Body of pancreas (tissue), 4 donors: Measurements from ENCODE around the gene TMEM208. TPM values are rescaled to one million over a fixed set of nuclear protein-coding genes. Genes with fewer than 3 reads are reported as not detected.

Source experiments
- ATAC-seq: fragments of 150-250 bp; one replicate; pipeline ENCODE4 v1.9.1; 2016
- DNase-seq, 4 donors: peaks; one replicate each; pipeline ENCODE4 v3.0.0-alpha.2; 2019
- H3K27ac ChIP-seq, 4 donors: fragments of 200-600 bp; sonication (generic); 1 replicate in 3 of 4; 2 replicates in 1 of 4; pipeline versions ENCODE4 v1.5.1 to v1.6.1; 2016 to 2019; ENCODE audit warnings: mild to moderate bottlenecking in 1 of 4, mixed read lengths in 1 of 4, moderate library complexity in 1 of 4
- H3K27me3 ChIP-seq, 2 donors: fragments of 200-600 bp; sonication (generic); one replicate each; pipeline ENCODE4 v1.6.0; 2016; ENCODE audit warnings: mild to moderate bottlenecking in 1 of 2
- H3K36me3 ChIP-seq, 2 donors: fragments of 200-600 bp; sonication (generic); replicated peaks in 1 of 2; 2 replicates each; pipeline ENCODE4 v1.5.1; 2016; ENCODE audit warnings: low read depth in 2 of 2; ENCODE audit not compliant: insufficient read depth in 1 of 2
- H3K4me1 ChIP-seq: fragments of 200-600 bp; sonication (generic); one replicate; pipeline ENCODE4 v1.6.0; 2016
- H3K4me3 ChIP-seq, 2 donors: fragments of 200-600 bp; sonication (generic); 1 replicate in 1 of 2; 2 replicates in 1 of 2; pipeline ENCODE4 v1.5.1; 2016 to 2019
- H3K9me3 ChIP-seq, 3 donors: fragments of 200-600 bp; sonication (generic); 1 replicate in 2 of 3; 2 replicates in 1 of 3; pipeline ENCODE4 v1.5.1; 2016
- POLR2A ChIP-seq, 3 donors: fragments of 450-650 bp; IDR thresholded peaks; one replicate each; pipeline ENCODE4 v1.6.1; 2016; ENCODE audit warnings: antibody characterized with exemption in 3 of 3, mild to moderate bottlenecking in 2 of 3
- WGBS, 2 donors: methylation state at CpG; one replicate each; pipeline ENCODE4 v1.1.5; 2017; 5-methylcytosine and 5-hydroxymethylcytosine counted together
- intact Hi-C: fragments of 100-400 bp; cut with DNase I; formaldehyde crosslinking; loops from one replicate; pipeline ENCODE4 v1.15.1; 2023
- total RNA-seq, 2 donors: library from RNA; depleted of rRNA; stranded (reverse); fragments of >200 nt; gene quantifications; one replicate each; pipeline ENCODE4 v1.1.0, GENCODE V29; 2016
- TF ChIP-seq, protein P1 (sequence below), 7 experiments: fragments of 450-650 bp in 4 of 7; fragments of 200-600 bp in 3 of 7; sonication (generic) in 3 of 7; IDR thresholded peaks; one replicate each; pipeline ENCODE4 v1.5.1; 2016 to 2019; ENCODE audit warnings: antibody characterized with exemption in 7 of 7

The TMEM208 gene
- total RNA-seq, 2 donors from 2014 or later, result 35.8 to 48.1 TPM

DNA sequence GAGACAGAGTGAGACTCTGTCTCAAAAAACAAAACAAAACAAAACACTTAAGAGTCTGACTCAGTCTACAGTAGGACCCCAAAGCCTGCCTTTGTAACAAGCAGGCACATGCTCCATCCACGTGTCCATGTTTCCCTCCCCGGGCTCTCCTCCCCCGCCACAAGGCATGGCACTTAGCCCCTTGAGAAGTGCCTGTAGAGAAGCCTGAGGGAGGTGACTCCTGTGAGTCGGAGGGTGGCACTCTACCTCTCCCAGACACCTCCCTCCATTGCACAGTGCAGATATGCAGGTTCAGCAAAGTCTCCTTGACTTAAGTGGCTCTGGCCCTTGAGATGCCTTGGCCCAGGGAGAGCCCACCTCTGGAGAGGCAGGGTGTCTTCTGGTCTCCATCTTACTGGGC is 13.6 kb downstream of the TMEM208 start:
- no peaks in the 10 kb centered on the region for H3K9me3 ChIP-seq
- WGBS, 2 donors, result 90 to 95% methylated on average over 4 of the region's 4 CpGs
- peaks cover 40% of the 10 kb centered on the region for H3K4me1 ChIP-seq
- intact Hi-C loops, result no loop called here
- TF ChIP-seq, protein P1, sequence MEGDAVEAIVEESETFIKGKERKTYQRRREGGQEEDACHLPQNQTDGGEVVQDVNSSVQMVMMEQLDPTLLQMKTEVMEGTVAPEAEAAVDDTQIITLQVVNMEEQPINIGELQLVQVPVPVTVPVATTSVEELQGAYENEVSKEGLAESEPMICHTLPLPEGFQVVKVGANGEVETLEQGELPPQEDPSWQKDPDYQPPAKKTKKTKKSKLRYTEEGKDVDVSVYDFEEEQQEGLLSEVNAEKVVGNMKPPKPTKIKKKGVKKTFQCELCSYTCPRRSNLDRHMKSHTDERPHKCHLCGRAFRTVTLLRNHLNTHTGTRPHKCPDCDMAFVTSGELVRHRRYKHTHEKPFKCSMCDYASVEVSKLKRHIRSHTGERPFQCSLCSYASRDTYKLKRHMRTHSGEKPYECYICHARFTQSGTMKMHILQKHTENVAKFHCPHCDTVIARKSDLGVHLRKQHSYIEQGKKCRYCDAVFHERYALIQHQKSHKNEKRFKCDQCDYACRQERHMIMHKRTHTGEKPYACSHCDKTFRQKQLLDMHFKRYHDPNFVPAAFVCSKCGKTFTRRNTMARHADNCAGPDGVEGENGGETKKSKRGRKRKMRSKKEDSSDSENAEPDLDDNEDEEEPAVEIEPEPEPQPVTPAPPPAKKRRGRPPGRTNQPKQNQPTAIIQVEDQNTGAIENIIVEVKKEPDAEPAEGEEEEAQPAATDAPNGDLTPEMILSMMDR (IDR thresholded peaks at IDR 0.05), result no peak
- no peak for TF ChIP-seq POLR2A (IDR thresholded peaks at IDR 0.05)
- H3K27ac ChIP-seq, result peak overlapping the region; percentile 55 to 77 (median 66)
- H3K4me3 ChIP-seq, result no peak overlapping the region
- H3K36me3 ChIP-seq, result peaks cover 0 to 12% of the 10 kb centered on the region in 2 donors
- DNase-seq (no peak), ATAC-seq (no peak)
- H3K27me3 ChIP-seq, result no peaks in the 10 kb centered on the region

DNA sequence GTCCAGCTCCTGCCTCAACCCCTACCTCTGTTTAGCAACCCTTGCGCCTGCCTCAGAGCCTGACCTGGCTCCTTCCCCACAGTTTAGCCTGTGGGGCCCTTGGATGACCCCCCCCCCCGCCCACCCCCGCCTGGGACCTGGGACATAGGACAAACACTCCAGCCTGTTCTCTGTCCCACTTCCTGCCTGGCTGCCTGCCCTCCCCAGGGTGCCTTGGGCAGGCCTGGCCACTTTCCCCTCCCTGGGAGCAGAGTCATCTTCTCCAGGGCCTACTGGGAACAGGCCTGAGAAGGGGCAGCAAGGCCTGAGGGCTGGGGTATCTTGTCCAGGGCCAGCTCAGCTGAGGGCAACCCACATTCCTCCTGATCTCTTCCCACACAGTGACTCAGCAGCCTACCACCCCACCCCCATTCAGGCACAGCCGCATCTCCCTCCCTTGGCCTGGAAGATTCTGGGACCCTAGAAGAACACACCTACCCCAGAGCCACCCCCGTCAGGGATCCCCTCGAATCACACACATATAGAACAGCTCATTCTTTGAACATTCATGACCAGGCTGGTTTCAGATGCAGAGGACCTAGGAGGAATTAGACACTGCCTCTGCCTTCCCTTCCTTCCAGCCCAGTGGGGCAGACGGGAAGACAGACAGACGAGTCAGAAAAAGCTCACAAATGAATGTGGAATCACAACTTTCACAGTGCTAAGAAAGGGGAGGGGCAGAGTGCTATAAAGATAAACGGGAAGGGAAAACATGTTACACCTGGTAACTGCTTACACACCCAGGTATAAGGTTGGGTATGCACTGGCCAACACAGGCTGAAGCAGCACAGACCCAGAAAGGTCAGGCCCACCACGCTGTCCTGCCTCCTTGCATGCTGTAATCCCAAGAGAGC is 14.3 kb downstream of the TMEM208 start:
- Histone ChIP-seq H3K36me3 (peaks cover 0 to 7% of the 10 kb centered on the region in 2 donors), H3K4me1 (peaks cover 47% of the 10 kb centered on the region), H3K9me3 (no peaks in the 10 kb centered on the region), H3K27me3 (no peaks in the 10 kb centered on the region), H3K27ac (peak overlapping the region; percentile 55 to 77 (median 66)), H3K4me3 (no peak overlapping the region)
- ATAC-seq (peak; percentile 60), DNase-seq (peak; percentile 60 to 82 (median 70))
- WGBS, 2 donors, result 60 to 61% methylated on average over 7 to 10 of the region's 10 CpGs
- intact Hi-C loops, result no loop called here
- TF ChIP-seq, protein P1 (IDR thresholded peaks at IDR 0.05), result no peak
- TF ChIP-seq POLR2A (IDR thresholded peaks at IDR 0.05), result no peak

DNA sequence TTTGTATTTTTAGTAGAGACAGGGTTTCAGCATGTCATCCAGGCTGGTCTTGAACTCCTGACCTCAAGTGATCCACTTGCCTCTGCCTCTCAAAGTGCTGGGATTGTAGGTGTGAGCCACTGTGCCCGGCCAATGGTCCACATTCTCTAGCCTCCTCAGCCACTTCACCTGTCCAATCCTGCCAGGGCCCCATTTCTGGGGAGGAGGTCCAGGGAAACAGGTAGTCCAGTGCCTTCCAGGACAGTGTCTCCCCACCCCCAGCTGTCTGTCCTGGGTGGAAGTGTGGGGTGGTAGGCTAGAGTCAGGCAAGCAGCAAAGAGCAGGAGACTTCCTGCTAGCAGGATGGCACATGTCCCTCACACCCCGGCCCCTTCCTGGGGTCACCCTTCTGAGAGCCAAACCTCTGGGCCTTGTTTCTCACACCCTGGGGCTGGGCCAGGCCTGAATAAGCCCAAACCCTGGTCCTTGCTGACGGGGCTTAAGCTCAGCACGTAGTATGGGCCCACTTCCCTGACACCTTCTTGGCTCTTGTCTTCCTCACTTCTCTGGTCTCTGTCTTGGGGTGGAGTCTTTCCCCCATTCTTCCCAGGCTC is 15.3 kb downstream of the TMEM208 start:
- 80 to 95% methylated on average over 4 of the region's 4 CpGs for WGBS, 2 donors
- ATAC-seq (no peak), DNase-seq (no peak)
- Histone ChIP-seq H3K4me1 (peaks cover 47% of the 10 kb centered on the region), H3K27me3 (no peaks in the 10 kb centered on the region), H3K27ac (peak overlapping the region in 2 of 4 donors; percentile 76 to 77), H3K9me3 (no peaks in the 10 kb centered on the region), H3K4me3 (no peak overlapping the region), H3K36me3 (peaks cover 0 to 2% of the 10 kb centered on the region in 2 donors)
- TF ChIP-seq, protein P1 (IDR thresholded peaks at IDR 0.05), result no peak
- intact Hi-C loops, result no loop called here

DNA sequence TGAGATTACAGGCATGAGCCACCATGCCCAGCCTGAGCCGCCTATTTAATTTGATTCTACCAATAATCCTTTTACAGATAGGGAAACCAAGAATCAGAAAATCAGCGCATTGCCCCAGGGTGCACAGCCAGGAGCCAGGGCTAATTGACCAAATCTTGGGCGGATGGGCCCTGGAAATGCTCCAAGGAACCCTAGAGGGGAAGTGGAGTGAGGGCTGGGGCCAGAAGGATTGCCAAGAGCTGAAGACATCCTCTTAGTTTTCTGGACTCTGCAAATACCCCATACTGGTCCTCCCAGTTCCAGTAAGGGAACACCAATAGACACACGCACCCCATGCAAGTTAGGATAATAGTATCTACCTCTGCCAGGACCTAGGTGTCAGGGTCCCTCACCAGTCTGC is 16.6 kb downstream of the TMEM208 start:
- TF ChIP-seq, protein P1 (IDR thresholded peaks at IDR 0.05), result no peak
- WGBS, 2 donors, result 80 to 82% methylated on average over 4 of the region's 4 CpGs
- DNase-seq, result peak in 1 of 4 donors; percentile 42
- H3K4me1 ChIP-seq, result peaks cover 57% of the 10 kb centered on the region
- H3K9me3 ChIP-seq, result no peaks in the 10 kb centered on the region
- peaks cover 0 to 2% of the 10 kb centered on the region in 2 donors for H3K36me3 ChIP-seq
- H3K27ac ChIP-seq, result peak overlapping the region in 2 of 4 donors; percentile 92 to 97
- intact Hi-C loops, result no loop called here
- H3K4me3 ChIP-seq, result no peak overlapping the region
- peaks cover 0 to under 1% of the 10 kb centered on the region in 2 donors for H3K27me3 ChIP-seq
- ATAC-seq, result no peak
